Measurements from ENCODE around the gene TSPAN14.

Gene TSPAN14

GRCh38 chr10:80489371-80490112 is 35.4 kb downstream of the TSPAN14 start:
- DNase-seq = no peak

DNA sequence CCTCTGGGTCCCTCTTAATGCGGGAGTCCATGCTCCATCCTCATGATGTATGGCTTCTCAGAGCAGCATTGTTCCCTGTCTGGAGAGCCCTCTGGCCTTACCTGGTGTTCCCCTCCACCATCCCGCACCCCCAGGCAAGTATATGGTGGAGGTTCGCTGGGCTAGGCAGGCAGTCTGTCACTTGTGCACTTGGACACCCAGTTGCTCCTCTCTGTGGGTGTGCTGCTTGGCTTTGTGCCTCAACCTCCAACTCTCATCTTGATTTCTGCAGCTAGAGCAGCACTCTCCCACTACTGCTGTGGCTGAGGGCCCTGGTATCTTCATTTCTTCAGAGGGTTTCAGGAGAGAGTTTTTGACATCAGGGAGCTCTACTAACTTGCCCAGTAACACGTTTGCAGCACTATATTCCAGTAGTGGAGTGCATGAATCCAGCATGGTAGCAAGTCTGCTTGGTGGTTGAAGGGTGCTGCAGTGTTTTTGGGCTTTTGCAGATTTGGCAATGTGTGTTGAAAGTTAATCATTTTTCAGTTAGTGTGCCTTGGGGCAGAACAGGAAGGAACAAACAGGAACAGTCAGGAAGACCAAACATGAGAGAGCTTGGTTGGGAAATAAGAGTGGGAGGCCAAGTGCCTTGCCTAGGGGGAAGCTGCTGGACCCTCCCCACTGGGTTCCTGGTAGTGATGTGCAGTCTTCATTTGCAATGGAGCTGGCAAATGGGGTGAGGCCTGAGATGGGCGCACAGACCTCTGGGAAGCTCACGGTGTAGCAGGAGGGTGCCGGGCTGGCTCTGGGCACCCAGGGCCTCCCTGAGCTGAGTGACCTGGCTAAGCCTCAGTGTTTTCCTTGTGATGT is 37.4 kb downstream of the TSPAN14 start:
- no peak for DNase-seq

- no peak for DNase-seq
Observed at GRCh38 chr10:80492848-80493521, 38.9 kb downstream of the TSPAN14 start.

GRCh38 chr10:80493522-80494051 is 39.5 kb downstream of the TSPAN14 start:
- no peak for DNase-seq

DNA sequence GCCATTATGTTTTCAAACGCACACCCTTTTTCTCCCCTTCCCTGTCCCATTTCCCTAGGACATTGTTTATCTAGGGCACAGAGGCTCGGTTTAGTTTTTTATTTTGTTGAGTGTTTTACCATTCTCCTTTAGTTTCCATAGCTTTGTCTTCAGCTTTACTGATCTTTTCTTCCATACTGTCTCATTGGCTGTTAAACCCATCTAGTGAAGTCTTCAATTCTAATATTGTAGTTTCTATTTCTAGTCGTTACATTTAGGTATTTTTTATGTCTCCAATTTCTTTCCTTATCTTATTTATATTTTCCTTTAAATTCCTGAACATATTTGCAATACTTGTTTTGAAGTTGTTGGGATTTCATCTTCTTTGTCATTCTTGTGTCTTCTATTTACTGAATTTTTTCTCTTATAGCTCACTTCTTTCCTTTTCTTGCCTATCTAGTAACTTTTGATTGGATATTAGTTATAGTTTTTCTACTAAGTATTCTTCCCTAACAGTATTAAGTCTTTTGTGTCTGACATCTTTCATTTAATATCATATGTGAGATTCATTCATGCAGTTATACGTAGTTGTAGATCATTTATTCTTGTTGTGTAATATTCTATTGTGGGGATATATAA is 42.6 kb downstream of the TSPAN14 start:
- no peak for DNase-seq

GRCh38 chr10:80497187-80498077 is 43.3 kb downstream of the TSPAN14 start:
- no peak for DNase-seq

- DNase-seq = no peak
Observed at GRCh38 chr10:80498078-80498832, 44.1 kb downstream of the TSPAN14 start.

DNA sequence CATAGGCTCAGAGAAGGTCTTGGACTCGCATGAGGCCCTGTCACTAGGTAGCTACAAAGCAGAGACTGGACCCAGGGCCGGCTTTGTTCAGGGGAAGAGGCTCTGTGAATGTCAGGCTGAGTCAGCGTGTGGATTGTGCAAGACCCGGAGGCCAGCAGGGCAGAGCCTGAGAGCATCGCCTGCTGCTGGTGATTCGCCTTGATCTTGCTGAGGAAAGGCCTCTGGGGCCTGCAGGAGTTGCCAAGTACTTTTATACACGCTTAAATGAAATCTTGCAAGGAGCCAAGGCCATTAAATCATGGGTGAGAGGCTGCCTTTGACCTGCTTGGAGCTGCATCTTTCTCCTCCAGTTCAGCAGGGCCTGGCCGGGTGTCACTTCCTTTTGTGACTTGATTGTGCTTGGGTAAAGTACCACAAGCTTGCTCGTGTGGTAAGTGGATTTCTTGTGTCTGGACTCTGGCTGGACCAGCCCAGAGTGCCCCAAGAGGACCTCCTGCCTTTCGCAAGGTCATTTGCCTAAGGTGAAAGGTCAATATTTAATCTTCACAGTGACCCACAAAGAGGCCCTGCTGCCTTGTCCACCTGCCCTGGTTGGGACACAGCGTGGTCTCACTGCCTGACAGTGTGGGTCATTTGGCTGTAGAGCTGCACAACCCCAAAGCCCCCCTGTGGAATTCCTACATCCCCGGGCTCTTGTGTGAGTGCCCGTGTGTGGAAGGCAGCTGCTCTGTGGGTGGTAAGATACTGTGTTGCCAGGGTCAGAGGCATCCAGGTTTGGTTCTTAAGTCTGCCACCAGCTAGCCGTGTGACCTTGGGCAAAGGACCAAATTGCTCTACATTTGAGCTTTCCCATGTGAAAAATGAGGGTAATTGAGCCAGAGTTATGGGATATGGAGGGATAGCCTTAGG is 45.0 kb downstream of the TSPAN14 start:
- peak; percentile 30 for DNase-seq

- no peak for DNase-seq
Observed at GRCh38 chr10:80500572-80501380, 46.7 kb downstream of the TSPAN14 start.

DNA sequence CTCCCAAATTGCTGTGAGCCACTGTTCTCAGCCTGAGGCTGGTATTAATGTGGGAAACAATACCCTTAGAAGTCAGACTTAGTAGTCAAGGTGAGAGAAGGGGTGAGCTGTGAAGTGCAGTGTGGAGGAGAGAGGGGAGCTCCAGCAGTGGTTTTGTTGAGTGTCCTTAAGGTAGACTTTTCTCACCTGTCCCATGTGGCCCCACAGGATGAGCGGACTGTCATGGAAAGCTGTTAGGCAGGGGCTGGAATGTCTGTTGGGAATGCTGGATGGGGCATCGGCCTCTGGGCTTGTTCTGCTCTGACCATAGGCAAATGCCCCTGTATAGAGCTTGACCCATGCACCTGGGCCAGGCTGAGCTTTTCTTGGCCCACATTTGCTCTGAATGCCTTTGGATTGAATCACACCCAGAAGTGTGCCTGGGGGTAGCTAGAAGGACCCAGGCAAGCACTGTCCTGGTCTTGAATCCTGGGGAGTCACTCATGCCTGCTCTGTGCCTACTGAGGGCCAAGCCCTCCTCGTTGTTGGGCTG is 47.3 kb downstream of the TSPAN14 start:
- DNase-seq = no peak

DNA sequence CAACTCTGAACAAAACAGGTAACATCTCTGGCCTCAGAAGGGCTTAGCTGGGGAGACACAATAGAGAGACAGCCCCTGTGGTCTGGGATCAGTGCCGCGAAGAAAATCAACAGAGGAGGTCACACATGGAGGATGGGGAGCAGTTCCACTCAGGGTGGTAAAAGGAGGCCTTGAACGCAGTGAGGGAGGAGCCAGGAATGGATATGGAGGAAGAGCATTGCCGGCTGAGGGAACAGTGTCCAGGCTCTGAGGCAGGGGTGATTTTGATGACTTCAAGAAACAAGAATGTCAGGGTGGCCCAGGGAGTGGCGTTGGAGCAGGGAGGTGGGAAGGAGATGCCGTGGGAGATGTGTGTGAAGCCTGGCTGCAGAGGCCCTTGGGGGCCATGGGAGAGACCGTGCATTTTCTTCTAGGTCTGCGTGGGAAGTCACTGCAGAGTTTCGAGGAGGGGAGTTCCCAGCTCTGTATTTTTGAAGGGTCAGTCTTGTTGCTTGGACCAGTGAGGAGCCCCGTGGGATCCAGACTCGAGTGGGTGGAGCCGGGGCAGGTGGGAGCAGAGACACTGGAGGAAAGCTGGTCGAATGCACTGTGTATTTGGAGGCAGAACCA is 47.9 kb downstream of the TSPAN14 start:
- no peak for DNase-seq

DNA sequence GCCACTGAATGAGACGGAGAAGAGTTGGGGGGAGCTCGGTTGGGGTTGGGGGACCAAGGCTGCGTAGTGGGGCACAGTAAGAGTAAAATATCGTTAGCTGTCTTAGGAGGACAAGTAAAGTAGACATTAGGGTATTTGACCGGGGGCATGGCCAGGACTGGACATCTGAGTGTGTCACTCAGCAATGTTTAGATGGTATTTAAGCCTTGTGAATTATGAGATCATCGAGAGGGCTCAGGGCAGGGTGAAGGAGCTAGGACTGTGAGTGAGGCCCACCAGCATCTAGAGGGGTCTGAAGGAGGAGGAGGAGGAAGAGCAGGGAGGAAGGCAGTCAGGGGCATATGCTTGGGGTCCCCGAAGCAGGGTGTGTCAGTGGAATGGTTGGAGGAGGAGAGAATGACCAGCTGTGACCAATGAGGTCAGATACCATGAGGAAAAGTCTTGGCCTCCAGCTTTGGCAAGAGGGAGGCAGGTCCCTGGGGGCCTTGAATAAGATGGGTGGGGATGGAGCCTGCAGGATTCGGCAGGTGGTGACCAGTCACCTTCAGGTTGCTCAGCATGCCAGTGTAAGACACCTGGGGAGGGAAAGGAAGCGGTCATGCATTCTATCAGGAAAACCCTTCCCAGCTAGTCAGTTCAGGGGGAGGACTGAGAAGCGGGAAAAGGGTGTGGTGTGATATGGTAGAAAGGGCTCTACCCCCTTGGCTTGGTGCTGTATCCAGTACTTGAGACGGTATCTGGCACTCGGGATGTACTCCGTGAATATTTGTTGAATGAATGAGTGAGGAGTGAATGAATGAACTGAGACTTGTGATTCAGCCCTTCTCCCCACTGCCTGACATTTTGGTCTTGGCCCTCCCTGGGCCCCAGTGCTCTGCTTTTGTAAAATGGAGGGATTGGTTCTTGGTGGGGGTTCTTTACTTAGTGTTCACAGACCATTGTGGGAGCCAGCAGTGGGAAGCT is 48.8 kb downstream of the TSPAN14 start:
- DNase-seq = no peak

DNA sequence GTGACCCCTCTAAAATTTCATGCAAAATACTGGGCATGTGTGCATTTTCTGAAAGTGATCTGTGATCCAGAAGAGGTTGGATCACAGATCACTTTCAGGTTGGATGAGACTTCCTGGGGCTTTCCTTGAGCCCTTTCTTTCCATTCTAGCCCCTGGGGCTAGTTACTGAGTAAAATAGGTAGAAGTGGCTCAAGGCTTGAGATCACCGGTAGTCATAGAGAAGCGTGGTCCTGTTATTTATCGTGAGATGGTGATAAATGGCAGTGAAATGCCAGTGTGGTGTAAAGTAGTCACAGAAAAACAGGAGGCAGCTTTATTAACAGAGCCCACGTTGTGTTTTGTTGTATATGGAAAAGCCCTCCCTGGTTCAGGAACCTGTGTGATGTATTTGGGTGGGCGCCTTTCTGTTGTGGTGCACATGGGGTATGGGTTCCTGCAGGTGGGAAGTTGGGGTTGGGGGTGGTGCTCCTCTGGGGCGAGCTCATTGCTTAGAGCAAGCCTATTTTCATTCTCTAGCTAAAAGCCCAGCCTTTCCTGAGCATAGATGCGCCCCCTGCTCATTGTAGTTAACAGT is 49.6 kb downstream of the TSPAN14 start:
- DNase-seq = no peak

DNA sequence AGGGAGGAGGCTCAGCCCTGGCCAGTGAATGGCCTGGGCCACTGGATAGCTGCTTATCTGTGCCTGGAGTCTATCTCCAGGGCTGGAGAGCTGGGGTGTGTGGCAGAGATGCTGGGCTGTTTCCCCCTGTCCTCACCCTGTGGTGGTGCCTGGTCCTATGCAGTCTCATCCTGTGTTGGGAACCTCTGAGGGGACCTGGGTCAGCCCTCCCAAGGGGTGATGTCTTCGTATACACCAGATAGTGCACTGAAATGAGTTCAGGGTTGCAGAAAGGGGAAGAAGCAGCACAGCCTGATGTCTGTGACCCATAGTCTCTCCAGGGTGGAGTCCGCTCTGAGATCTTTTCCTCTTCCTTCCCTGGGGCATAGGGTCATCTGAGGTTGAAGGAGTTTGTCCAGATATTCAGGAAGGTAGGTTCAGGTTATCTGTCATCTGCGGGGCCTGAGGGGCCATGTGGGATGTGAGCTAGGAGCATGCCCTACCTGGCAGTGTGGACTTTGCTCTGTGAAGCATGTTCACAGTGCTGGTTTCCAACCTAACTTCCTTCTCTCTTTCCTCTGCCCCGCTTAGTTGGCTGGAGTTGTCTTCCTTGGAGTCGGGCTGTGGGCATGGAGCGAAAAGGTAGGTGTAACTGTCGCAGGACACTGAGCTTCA is 50.2 kb downstream of the TSPAN14 start:
- no peak for DNase-seq

DNA sequence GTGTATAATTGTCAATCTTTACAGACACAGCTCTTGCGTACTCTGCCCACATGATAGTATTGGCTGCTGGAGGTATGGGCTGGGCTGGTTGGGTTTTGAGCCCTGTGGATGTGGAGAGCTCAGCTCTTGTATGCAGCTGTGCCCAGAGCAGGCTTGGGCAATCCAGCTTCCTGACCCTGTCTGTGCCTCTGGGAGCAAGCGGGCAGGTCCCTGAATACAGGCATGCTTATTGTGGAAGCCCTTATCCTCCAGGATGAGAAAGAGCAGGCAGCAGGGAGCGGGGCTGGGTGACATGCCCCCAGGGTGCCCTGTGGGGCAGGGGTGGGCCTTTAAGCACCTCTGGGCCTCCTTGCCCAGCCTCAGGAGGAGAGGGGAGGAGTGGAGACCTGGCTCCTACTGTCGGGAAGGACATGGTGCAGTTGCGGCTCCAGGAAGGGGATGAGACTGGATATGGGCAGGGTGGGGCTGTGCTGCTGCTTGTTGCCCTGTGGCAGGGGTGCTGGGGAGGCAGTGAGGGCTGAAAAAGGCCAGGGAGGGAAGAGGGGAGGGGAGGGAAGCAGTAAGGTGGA is 50.9 kb downstream of the TSPAN14 start:
- no peak for DNase-seq

- no peak for DNase-seq
Observed at GRCh38 chr10:80506189-80506575, 52.1 kb downstream of the TSPAN14 start.

All from T-helper 9 cell (primary cell).